B cell (primary cell): Measurements from ENCODE around the gene SPRYD3. TPM values are rescaled to one million over a fixed set of nuclear protein-coding genes. Genes with fewer than 3 reads are reported as not detected.
A peak's percentile ranks its signal among the peaks of the same experiment; 100 is the strongest.

Experiments
- ATAC-seq: fragments of 200-7000 bp; cut with Tn5 transposase; one replicate; pipeline ENCODE4 v1.10.0; 2021; ENCODE audit warnings: low read depth, mild to moderate bottlenecking, moderate number of reproducible peaks, moderate library complexity
- CTCF ChIA-PET: fragments of 350-600 bp; sonication (Branson Sonifier 250); formaldehyde crosslinking; loops from one replicate; lab custom pipeline; 2021; ENCODE audit warnings: antibody characterized with exemption, inconsistent platforms; lab: Charles Lee
- POLR2A ChIA-PET: fragments of 350-600 bp; sonication (Branson Sonifier 250); formaldehyde crosslinking; loops from one replicate; lab custom pipeline; 2021; ENCODE audit warnings: antibody characterized with exemption; lab: Charles Lee
- DNase-seq: peaks from one replicate; pipeline ENCODE4 v3.0.0; 2013
- H2AFZ ChIP-seq: 2 replicates; pipeline ENCODE4 v1.6.1; 2012; ENCODE audit warnings: mild to moderate bottlenecking, low read depth, low read length; ENCODE audit not compliant: insufficient read depth, poor library complexity, severe bottlenecking
- H3K27ac ChIP-seq, 2 donors: 1 replicate in 1 of 2; 2 replicates in 1 of 2; pipeline ENCODE4 v1.5.1; 2012 to 2013; ENCODE audit warnings: low read length in 2 of 2, mild to moderate bottlenecking in 2 of 2, moderate library complexity in 1 of 2
- H3K27me3 ChIP-seq, 4 experiments: fragments of 200-600 bp in 1 of 4; sonication (generic) in 1 of 4; replicated peaks in 1 of 4; 1 replicate in 2 of 4; 2 replicates in 2 of 4; pipeline versions ENCODE4 v1.6.1 to v1.7.0; 2013 to 2016; ENCODE audit warnings: low read length in 3 of 4, mild to moderate bottlenecking in 2 of 4, mixed read lengths in 1 of 4, moderate library complexity in 1 of 4; ENCODE audit not compliant: insufficient read depth in 4 of 4, control insufficient read depth in 3 of 4; ENCODE audit errors: control extremely low read depth in 1 of 4
- H3K36me3 ChIP-seq, 2 experiments: replicated peaks in 1 of 2; 1 replicate in 1 of 2; 2 replicates in 1 of 2; pipeline versions ENCODE4 v1.6.1 to v1.7.1; 2013; ENCODE audit warnings: low read length in 1 of 2; ENCODE audit not compliant: insufficient read depth in 2 of 2, control insufficient read depth in 1 of 2; ENCODE audit errors: control extremely low read depth in 1 of 2, extremely low read depth in 1 of 2
- H3K4me1 ChIP-seq, 2 donors: fragments of 200-600 bp in 1 of 2; sonication (generic) in 1 of 2; 1 replicate in 1 of 2; 2 replicates in 1 of 2; pipeline versions ENCODE4 v1.5.1 to v1.6.1; 2013 to 2017; ENCODE audit warnings: low read length in 2 of 2; ENCODE audit not compliant: control insufficient read depth in 2 of 2, insufficient read depth in 2 of 2
- H3K4me2 ChIP-seq: replicated peaks from 2 replicates; pipeline ENCODE3; 2012; ENCODE audit warnings: mild to moderate bottlenecking, low read depth, low read length; ENCODE audit not compliant: poor library complexity, severe bottlenecking
- H3K4me3 ChIP-seq, 5 experiments: fragments of 200-600 bp in 1 of 5; sonication (generic) in 1 of 5; 1 replicate in 3 of 5; 2 replicates in 2 of 5; pipeline versions ENCODE4 v1.5.1 to v1.7.0; 2011 to 2016; ENCODE audit warnings: low read length in 4 of 5, mild to moderate bottlenecking in 4 of 5, low read depth in 2 of 5, control low read depth in 1 of 5, moderate library complexity in 1 of 5; ENCODE audit not compliant: insufficient read depth in 1 of 5; ENCODE audit errors: control extremely low read depth in 1 of 5, extremely low read depth in 1 of 5
- H3K79me2 ChIP-seq: fragments of 200-600 bp; sonication (generic); one replicate; pipeline ENCODE4 v1.6.0; 2016; ENCODE audit warnings: low read length; ENCODE audit not compliant: control insufficient read depth, insufficient read depth
- H3K9ac ChIP-seq: fragments of 200-600 bp; sonication (generic); 2 replicates; pipeline ENCODE4 v1.6.1; 2017; ENCODE audit warnings: mild to moderate bottlenecking, low read length, moderate library complexity
- H3K9me3 ChIP-seq, 3 donors: one replicate each; pipeline versions ENCODE4 v1.6.1 to v1.7.1; 2013; ENCODE audit warnings: low read length in 2 of 3; ENCODE audit not compliant: control insufficient read depth in 2 of 3, insufficient read depth in 1 of 3; ENCODE audit errors: control extremely low read depth in 1 of 3
- H4K20me1 ChIP-seq: 2 replicates; pipeline ENCODE4 v1.6.0; 2012; ENCODE audit warnings: mild to moderate bottlenecking, low read length; ENCODE audit not compliant: insufficient read depth, control insufficient read depth, poor library complexity, severe bottlenecking
- H3K27ac Mint-ChIP-seq: one replicate; pipeline ENCODE4 v1.8.0; 2021; ENCODE audit warnings: mixed read lengths
- H3K27me3 Mint-ChIP-seq: one replicate; pipeline ENCODE4 v1.8.0; 2021; ENCODE audit warnings: mixed read lengths
- H3K4me1 Mint-ChIP-seq: one replicate; pipeline ENCODE4 v1.8.0; 2021; ENCODE audit warnings: mixed read lengths
- H3K4me3 Mint-ChIP-seq: one replicate; pipeline ENCODE4 v1.8.0; 2021; ENCODE audit warnings: mixed read lengths
- H3K9me3 Mint-ChIP-seq: one replicate; pipeline ENCODE4 v1.8.0; 2022; ENCODE audit warnings: mixed read lengths; ENCODE audit not compliant: insufficient read depth
- EZH2 ChIP-seq: IDR thresholded peaks from 2 replicates; pipeline ENCODE4 v1.6.1; 2012; ENCODE audit warnings: borderline replicate concordance, low read depth, mild to moderate bottlenecking, moderate library complexity, low read length; ENCODE audit not compliant: insufficient read depth, poor library complexity, severe bottlenecking
- WGBS: methylation state at CpG from one replicate; pipeline ENCODE4 v1.1.5; 2013; ENCODE audit warnings: missing lambda C conversion rate; ENCODE audit not compliant: insufficient coverage; 5-methylcytosine and 5-hydroxymethylcytosine counted together
- intact Hi-C: fragments of 100-400 bp; cut with micrococcal nuclease; formaldehyde crosslinking; loops from one replicate; pipeline ENCODE4 v1.10.0; 2022
- polyA plus RNA-seq: library from polyadenylated mRNA; depleted of rRNA; stranded (reverse); fragments of >200 nt; gene quantifications from 2 replicates; pipeline ENCODE4 v1.2.3, GENCODE V29; 2012
- total RNA-seq, 2 donors: library from RNA; stranded (reverse); fragments of 120-200 nt in 1 of 2; gene quantifications; 1 replicate in 1 of 2; 2 replicates in 1 of 2; pipeline versions ENCODE4 v1.2.3 to v1.2.4, GENCODE V29; 2013 to 2022
- TF ChIP-seq, protein P1 (sequence below): fragments of 200-600 bp; IDR thresholded peaks from one replicate; pipeline ENCODE4 v1.8.0; 2022; ENCODE audit warnings: antibody characterized with exemption, mild to moderate bottlenecking

Gene SPRYD3
- total and polyA plus RNA-seq, 2 donors (not counting 1 experiment from before 2014, with no cell fraction given): 15.9 to 43.3 TPM

DNA sequence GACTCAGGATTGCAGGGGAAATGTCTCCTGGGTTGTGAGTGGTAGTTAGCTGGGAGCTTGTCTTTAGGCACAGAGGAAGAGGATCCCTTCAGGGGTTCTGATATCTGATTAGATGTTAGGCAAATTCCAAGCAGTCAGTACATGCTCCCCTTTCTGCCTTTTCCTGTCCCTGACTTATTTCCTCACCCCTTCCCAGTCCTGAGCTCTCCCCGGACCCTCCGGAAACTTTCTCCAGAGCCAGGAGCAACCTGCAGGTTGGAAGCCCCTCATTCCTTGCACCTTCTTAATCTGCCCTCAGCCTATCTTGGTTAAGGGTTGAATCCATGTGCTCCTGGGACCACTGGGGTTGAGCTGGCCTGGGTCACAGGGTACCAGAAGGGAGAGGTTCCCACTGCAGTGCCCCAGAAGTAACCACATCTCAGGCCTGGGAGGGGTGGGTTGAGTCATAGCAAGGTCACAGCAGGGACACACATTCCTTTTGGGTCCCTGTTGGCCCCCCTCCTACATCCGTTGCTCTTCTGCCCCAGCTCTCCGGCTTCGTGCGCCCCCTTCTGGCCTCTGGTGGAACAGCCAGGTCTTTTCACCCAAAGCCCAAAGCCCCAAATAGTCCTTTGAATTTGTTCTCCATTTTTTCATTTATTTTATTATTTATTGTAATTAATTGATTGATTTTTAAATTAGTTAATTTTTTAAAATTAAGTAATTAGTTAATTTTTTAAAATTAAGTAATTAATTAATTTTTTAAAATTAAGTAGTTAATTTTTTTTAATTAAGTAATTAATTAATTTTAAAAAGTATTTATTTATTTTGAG is 20.1 kb upstream of the SPRYD3 start:
- no peak overlapping the region for H3K9ac ChIP-seq
- no peaks in the 10 kb centered on the region for H3K9me3 ChIP-seq
- H3K4me2 ChIP-seq: peak overlapping the region; percentile 23
- H3K36me3 ChIP-seq: no peaks in the 10 kb centered on the region
- H3K27me3 ChIP-seq: peaks cover 0 to 18% (median 7%) of the 10 kb centered on the region in 4 experiments
- peak overlapping the region; percentile 90 for H3K4me3 Mint-ChIP-seq
- no CpG with 5 or more reads among the region's 6 CpGs for WGBS
- H3K4me1 Mint-ChIP-seq: peaks cover 42% of the 10 kb centered on the region
- H3K27me3 Mint-ChIP-seq: peaks cover 12% of the 10 kb centered on the region
- no peak for TF ChIP-seq EZH2
- TF ChIP-seq, protein P1, sequence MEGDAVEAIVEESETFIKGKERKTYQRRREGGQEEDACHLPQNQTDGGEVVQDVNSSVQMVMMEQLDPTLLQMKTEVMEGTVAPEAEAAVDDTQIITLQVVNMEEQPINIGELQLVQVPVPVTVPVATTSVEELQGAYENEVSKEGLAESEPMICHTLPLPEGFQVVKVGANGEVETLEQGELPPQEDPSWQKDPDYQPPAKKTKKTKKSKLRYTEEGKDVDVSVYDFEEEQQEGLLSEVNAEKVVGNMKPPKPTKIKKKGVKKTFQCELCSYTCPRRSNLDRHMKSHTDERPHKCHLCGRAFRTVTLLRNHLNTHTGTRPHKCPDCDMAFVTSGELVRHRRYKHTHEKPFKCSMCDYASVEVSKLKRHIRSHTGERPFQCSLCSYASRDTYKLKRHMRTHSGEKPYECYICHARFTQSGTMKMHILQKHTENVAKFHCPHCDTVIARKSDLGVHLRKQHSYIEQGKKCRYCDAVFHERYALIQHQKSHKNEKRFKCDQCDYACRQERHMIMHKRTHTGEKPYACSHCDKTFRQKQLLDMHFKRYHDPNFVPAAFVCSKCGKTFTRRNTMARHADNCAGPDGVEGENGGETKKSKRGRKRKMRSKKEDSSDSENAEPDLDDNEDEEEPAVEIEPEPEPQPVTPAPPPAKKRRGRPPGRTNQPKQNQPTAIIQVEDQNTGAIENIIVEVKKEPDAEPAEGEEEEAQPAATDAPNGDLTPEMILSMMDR: peak; percentile 97
- no peak overlapping the region for H3K4me3 ChIP-seq
- no peaks in the 10 kb centered on the region for H3K79me2 ChIP-seq
- H3K9me3 Mint-ChIP-seq: no peaks in the 10 kb centered on the region
- H3K4me1 ChIP-seq: peaks cover 37 to 48% of the 10 kb centered on the region in 2 donors
- CTCF ChIA-PET: interaction anchor here (0.6 to 13.1 kb wide), 25 partner anchors 9 to 1300 kb away, joined by 3 to 344 read pairs (median 5); partner anchors contain the start of gene SPRYD3
- H3K27ac Mint-ChIP-seq: peak overlapping the region; percentile 59
- POLR2A ChIA-PET: interaction anchor here (0.5 to 2.6 kb wide), 2 partner anchors 20 to 28 kb away, joined by 8 to 11 read pairs; partner anchors contain the start of gene SPRYD3
- no peaks in the 10 kb centered on the region for H4K20me1 ChIP-seq
- intact Hi-C loops: loop anchor here (1.0 to 5.0 kb wide), 2 partner anchors 33 to 47 kb away; partner anchors contain the start of gene TNS2
- ATAC-seq (peak; percentile 68), DNase-seq (peak; percentile 87)
- no peak overlapping the region for H2AFZ ChIP-seq
- H3K27ac ChIP-seq: no peak overlapping the region
